GM12878 (cell line): ENCODE data around the gene TNP2. TPM values are rescaled to one million over a fixed set of nuclear protein-coding genes. Genes with fewer than 3 reads are reported as not detected.

Experiments
- ATAC-seq: fragments of 200-7000 bp; cut with Tn5 transposase; 3 replicates; pipeline ENCODE4 v1.9.1; 2020; ENCODE audit warnings: mild to moderate bottlenecking, moderate library complexity
- BruUV-seq: library from RNA; stranded (reverse); fragments of 400-500 nt; replicated peaks from 2 replicates; lab custom pipeline; 2021; lab: Mats Ljungman, UMichigan
- CTCF ChIA-PET: fragments of 300-600 bp; sonication (Branson Sonifier 250); formaldehyde crosslinking; extraction: SDS; loops from one replicate; lab custom pipeline; 2021; ENCODE audit warnings: inconsistent platforms; lab: Yijun Ruan, JAX
- POLR2A ChIA-PET: fragments of 350-600 bp; formaldehyde crosslinking; extraction: SDS; loops from one replicate; lab custom pipeline; 2021; ENCODE audit warnings: inconsistent platforms; lab: Charles Lee
- RAD21 ChIA-PET: fragments of 300-600 bp; sonication (Branson Sonifier 250); formaldehyde crosslinking; loops from one replicate; lab custom pipeline; 2023; ENCODE audit warnings: antibody characterized with exemption; ENCODE audit not compliant: unreplicated experiment; lab: Charles Lee
- SMC1A ChIA-PET: fragments of 300-600 bp; sonication (Branson Sonifier 250); formaldehyde crosslinking; loops from one replicate; lab custom pipeline; 2023; ENCODE audit not compliant: unreplicated experiment, uncharacterized antibody; lab: Charles Lee
- DNase-seq: peaks from one replicate; pipeline ENCODE4 v3.0.0-alpha.2; 2011; ENCODE audit warnings: low read depth, low spot score
- FAIRE-seq: peaks from 3 replicates; lab custom pipeline; 2011; peaks lifted over from hg19 to GRCh38; lab: Jason Lieb, UNC
- H2AFZ ChIP-seq: 2 replicates; pipeline ENCODE4 v1.6.0; 2011; ENCODE audit warnings: low read depth, low read length, control low read depth; ENCODE audit not compliant: control insufficient read depth
- H3K27ac ChIP-seq: 2 replicates; pipeline ENCODE4 v1.5.1; 2011; ENCODE audit warnings: control low read depth; ENCODE audit not compliant: control insufficient read depth, insufficient read depth
- H3K27me3 ChIP-seq, 2 experiments: replicated peaks in 1 of 2; 2 replicates each; pipeline versions ENCODE4 v1.6.0 to v1.6.1; 2011; ENCODE audit warnings: low read length in 1 of 2; ENCODE audit not compliant: control insufficient read depth in 2 of 2, insufficient read depth in 2 of 2
- H3K36me3 ChIP-seq, 2 experiments: 2 replicates each; pipeline ENCODE4 v1.5.1; 2011; ENCODE audit warnings: low read length in 1 of 2; ENCODE audit not compliant: control insufficient read depth in 2 of 2, insufficient read depth in 2 of 2
- H3K4me1 ChIP-seq: 2 replicates; pipeline ENCODE4 v1.6.1; 2011; ENCODE audit warnings: mild to moderate bottlenecking, low read length, moderate library complexity, mixed read lengths; ENCODE audit not compliant: control insufficient read depth, insufficient read depth
- H3K4me2 ChIP-seq: 2 replicates; pipeline ENCODE4 v1.6.0; 2011; ENCODE audit warnings: control low read depth; ENCODE audit not compliant: control insufficient read depth, insufficient read depth
- H3K4me3 ChIP-seq: fragments of 200-600 bp; sonication (generic); 2 replicates; pipeline ENCODE4 v1.5.1; 2016
- H3K79me2 ChIP-seq: 2 replicates; pipeline ENCODE4 v1.6.0; 2011; ENCODE audit warnings: low read length; ENCODE audit not compliant: control insufficient read depth, insufficient read depth
- H3K9ac ChIP-seq: 2 replicates; pipeline ENCODE4 v1.8.0; 2011; ENCODE audit warnings: low read length, control low read depth, mixed read lengths; ENCODE audit not compliant: control insufficient read depth, insufficient read depth
- H3K9me3 ChIP-seq: replicated peaks from 3 replicates; pipeline ENCODE4 v1.5.1; 2011; ENCODE audit warnings: mild to moderate bottlenecking, low read length; ENCODE audit not compliant: control insufficient read depth, insufficient read depth
- H4K20me1 ChIP-seq: 2 replicates; pipeline ENCODE4 v1.6.0; 2011; ENCODE audit not compliant: control insufficient read depth, insufficient read depth
- E2F4 ChIP-seq: IDR thresholded peaks from 2 replicates; pipeline ENCODE4 v1.6.1; 2012; ENCODE audit warnings: low read depth, low read length, improper control_type of control experiment
- EED ChIP-seq: sonication (generic); IDR thresholded peaks from 2 replicates; pipeline ENCODE4 v1.6.1; 2016; ENCODE audit warnings: antibody characterized with exemption, low read depth
- FOXK2 ChIP-seq: fragments of 450-650 bp; IDR thresholded peaks from 2 replicates; pipeline ENCODE4 v1.6.1; 2017; ENCODE audit warnings: mild to moderate bottlenecking, moderate library complexity
- IRF3 ChIP-seq: fragments of 450-650 bp; IDR thresholded peaks from 2 replicates; pipeline ENCODE4 v1.6.1; 2014; ENCODE audit warnings: mild to moderate bottlenecking
- JUNB ChIP-seq: IDR thresholded peaks from 2 replicates; pipeline ENCODE4 v1.6.1; 2016; ENCODE audit warnings: antibody characterized with exemption, mild to moderate bottlenecking
- KAT2A ChIP-seq: conservative IDR thresholded peaks from 2 replicates; pipeline ENCODE4 v1.6.1; 2011; ENCODE audit warnings: low read depth, low read length; ENCODE audit not compliant: control insufficient read depth
- NFYB ChIP-seq: IDR thresholded peaks from 2 replicates; pipeline ENCODE4 v1.6.1; 2011; ENCODE audit warnings: low read depth, mild to moderate bottlenecking, low read length, improper control_type of control experiment, moderate library complexity; ENCODE audit not compliant: insufficient read depth
- RELB ChIP-seq: fragments of 450-650 bp; IDR thresholded peaks from 2 replicates; pipeline ENCODE4 v1.6.1; 2017; ENCODE audit warnings: low read depth, mild to moderate bottlenecking, moderate library complexity
- REST ChIP-seq: IDR thresholded peaks from 2 replicates; pipeline ENCODE4 v1.6.1; 2012; ENCODE audit warnings: mild to moderate bottlenecking, low read depth, low read length
- YY1 ChIP-seq: IDR thresholded peaks from 2 replicates; pipeline ENCODE4 v1.6.1; 2011; ENCODE audit warnings: low read depth, mild to moderate bottlenecking, low read length
- ZNF592 ChIP-seq: fragments of 450-650 bp; IDR thresholded peaks from 2 replicates; pipeline ENCODE4 v1.6.1; 2017; ENCODE audit warnings: mild to moderate bottlenecking, moderate library complexity
- WGBS: methylation state at CpG from one replicate; pipeline ENCODE4 v1.1.6; 2016; ENCODE audit warnings: low lambda C conversion rate; ENCODE audit not compliant: insufficient replicate concordance, insufficient coverage; ENCODE audit errors: missing lambda C conversion rate; 5-methylcytosine and 5-hydroxymethylcytosine counted together
- in situ Hi-C: fragments of 300-500 bp; cut with MboI; formaldehyde crosslinking; loops from 9 replicates; pipeline ENCODE4 v1.14.3; 2018; ENCODE audit warnings: mixed read lengths
- intact Hi-C: fragments of 100-400 bp; cut with micrococcal nuclease; formaldehyde crosslinking; loops from one replicate; pipeline ENCODE4 v1.14.2; 2022; ENCODE audit not compliant: unreplicated experiment
- polyA plus RNA-seq, 11 experiments: library from polyadenylated mRNA; depleted of rRNA in 4 of 11; unstranded in 6 of 11; stranded (reverse) in 5 of 11; fragments of >200 nt; fragmentation: Nextera tagmentation in 4 of 11; fragmentation: Illumina TruSeq in 1 of 11; extraction: Ambion mirVana in 4 of 11; extraction: Trizol in 1 of 11; gene quantifications; 1 replicate in 1 of 11; 2 replicates in 10 of 11; pipeline versions ENCODE4 v1.2.1 to v1.2.3, GENCODE V29; 2011 to 2016; ENCODE audit warnings: inconsistent platforms in 2 of 11, missing spikeins in 2 of 11, low read depth in 1 of 11
- total RNA-seq, 4 experiments: library from RNA; depleted of rRNA in 3 of 4; stranded (reverse); fragments of >200 nt in 3 of 4; fragmentation: Illumina TruSeq in 1 of 4; extraction: Trizol in 1 of 4; gene quantifications; 2 replicates each; pipeline versions ENCODE4 v1.2.1 to v1.2.3, GENCODE V29; 2013 to 2021

The TNP2 gene
- total and polyA plus RNA-seq, 10 of the 15 experiments (the other 5 are each of a cell fraction or from before 2014, with no cell fraction given): not detected

- ATAC-seq (no peak), DNase-seq (no peak), FAIRE-seq (no peak)
- SMC1A ChIA-PET: interaction anchor here (1.2 to 7.4 kb wide), 5 partner anchors 8 to 342 kb away, joined by 3 to 194 read pairs (median 4); no protein-coding TSS in a partner anchor
- RAD21 ChIA-PET: interaction anchor here (7.0 to 8.5 kb wide), 4 partner anchors 9 to 50 kb away, joined by 89 to 206 read pairs (median 116); partner anchors contain the start of gene SOCS1
- Histone ChIP-seq H3K4me1 (peaks cover 60% of the 10 kb centered on the region), H3K4me3 (no peak overlapping the region), H3K79me2 (no peaks in the 10 kb centered on the region), H3K4me2 (no peak overlapping the region), H3K9ac (no peak overlapping the region), H3K36me3 (no peaks in the 10 kb centered on the region), H2AFZ (no peak overlapping the region), H3K27me3 (no peaks in the 10 kb centered on the region), H3K9me3 (peaks cover 2% of the 10 kb centered on the region; the same call in 2 of the 3 replicates), H3K27ac (no peak overlapping the region), H4K20me1 (no peaks in the 10 kb centered on the region)
- intact Hi-C loops (no loop called here), in situ Hi-C loops (loop anchor here (5.0 to 10.0 kb wide), 2 partner anchors 340 to 1002 kb away; no protein-coding TSS in a partner anchor)
- 90% methylated on average over 7 of the region's 7 CpGs for WGBS
- CTCF ChIA-PET: interaction anchor here (0.5 to 6.9 kb wide), 4 partner anchors 9 to 65 kb away, joined by 3 to 70 read pairs (median 34); no protein-coding TSS in a partner anchor
- POLR2A ChIA-PET: interaction anchor here (2.5 kb wide), 1 partner anchor 51 kb away, joined by 16 read pairs; the partner anchor contains the start of gene SOCS1
- BruUV-seq: no TSS peak
- TF ChIP-seq NFYB: no peak
- no peak for TF ChIP-seq E2F4
- no peak for TF ChIP-seq RELB
- TF ChIP-seq ZNF592: no peak
- TF ChIP-seq JUNB: peak; percentile 70
- no peak for TF ChIP-seq REST
- TF ChIP-seq FOXK2: no peak
- TF ChIP-seq KAT2A: no peak
- no peak for TF ChIP-seq YY1
- TF ChIP-seq IRF3: no peak
- TF ChIP-seq EED: peak; percentile 90
These were observed 38.0 kb upstream of the TNP2 start for GRCh38 chr16:11306997-11307638.
